GM18502 (cell line): ENCODE measurements around the gene ERCC4.
"Not testable (repeated sequence)": the region's sequence is repeated elsewhere in the genome, so short reads cannot be mapped to it uniquely, and the experiment has no call there.

Source experiments
- ATAC-seq: cut with Tn5 transposase; IDR thresholded peaks from one replicate; pipeline ENCODE4 v1.9.1; 2021; ENCODE audit warnings: mild to moderate bottlenecking; ENCODE audit not compliant: unreplicated experiment, poor library complexity

Gene ERCC4

GRCh38 chr16:13919683-13920509, at the start of gene ERCC4:
Gene ERCC4 (plus strand): TSS chr16:13920154. CDS start chr16:13920166, 12 bp downstream.
- ATAC-seq: peak; percentile 99

GRCh38 chr16:13873835-13874438, 46.0 kb upstream of the ERCC4 start:
- no peak for ATAC-seq

- no peak for ATAC-seq
These were observed 44.2 kb upstream of the ERCC4 start for GRCh38 chr16:13875614-13876284.

- no peak for ATAC-seq
These were observed 36.7 kb upstream of the ERCC4 start for GRCh38 chr16:13883276-13883675.

GRCh38 chr16:13883881-13884280, 36.1 kb upstream of the ERCC4 start:
- no peak for ATAC-seq

- ATAC-seq: no peak
These were observed 34.3 kb upstream of the ERCC4 start for GRCh38 chr16:13885700-13886099.

- no peak for ATAC-seq
These were observed 33.3 kb upstream of the ERCC4 start for GRCh38 chr16:13886608-13887007.

GRCh38 chr16:13889323-13889722, 30.6 kb upstream of the ERCC4 start:
- not testable (repeated sequence) for ATAC-seq

GRCh38 chr16:13892301-13892700, 27.7 kb upstream of the ERCC4 start:
- no peak for ATAC-seq

- ATAC-seq: no peak
These were observed 24.4 kb upstream of the ERCC4 start for GRCh38 chr16:13895516-13895915.

GRCh38 chr16:13896543-13897182, 23.3 kb upstream of the ERCC4 start:
- no peak for ATAC-seq

GRCh38 chr16:13897806-13898205, 22.1 kb upstream of the ERCC4 start:
- ATAC-seq: no peak

GRCh38 chr16:13898233-13898632, 21.7 kb upstream of the ERCC4 start:
- no peak for ATAC-seq

GRCh38 chr16:13902052-13902451, 17.9 kb upstream of the ERCC4 start:
- ATAC-seq: no peak

- ATAC-seq: no peak
These were observed 17.3 kb upstream of the ERCC4 start for GRCh38 chr16:13902677-13903076.

- ATAC-seq: no peak
These were observed 15.7 kb upstream of the ERCC4 start for GRCh38 chr16:13904179-13904691.

- ATAC-seq: not testable (repeated sequence)
These were observed 15.1 kb upstream of the ERCC4 start for GRCh38 chr16:13904822-13905221.

GRCh38 chr16:13906168-13907089, 13.5 kb upstream of the ERCC4 start:
- ATAC-seq: no peak

GRCh38 chr16:13907431-13907830, 12.5 kb upstream of the ERCC4 start:
- ATAC-seq: no peak

- no peak for ATAC-seq
These were observed 10.9 kb upstream of the ERCC4 start for GRCh38 chr16:13909069-13909468.
